ENCODE results near the gene UBR1. TPM values are rescaled to one million over a fixed set of nuclear protein-coding genes. Genes with fewer than 3 reads are reported as not detected.

UBR1 gene
- total and polyA plus RNA-seq, 10 of the 15 experiments (the other 5 are each of a cell fraction or from before 2014, with no cell fraction given): 4.5 to 27.5 (median 16.7) TPM

DNA sequence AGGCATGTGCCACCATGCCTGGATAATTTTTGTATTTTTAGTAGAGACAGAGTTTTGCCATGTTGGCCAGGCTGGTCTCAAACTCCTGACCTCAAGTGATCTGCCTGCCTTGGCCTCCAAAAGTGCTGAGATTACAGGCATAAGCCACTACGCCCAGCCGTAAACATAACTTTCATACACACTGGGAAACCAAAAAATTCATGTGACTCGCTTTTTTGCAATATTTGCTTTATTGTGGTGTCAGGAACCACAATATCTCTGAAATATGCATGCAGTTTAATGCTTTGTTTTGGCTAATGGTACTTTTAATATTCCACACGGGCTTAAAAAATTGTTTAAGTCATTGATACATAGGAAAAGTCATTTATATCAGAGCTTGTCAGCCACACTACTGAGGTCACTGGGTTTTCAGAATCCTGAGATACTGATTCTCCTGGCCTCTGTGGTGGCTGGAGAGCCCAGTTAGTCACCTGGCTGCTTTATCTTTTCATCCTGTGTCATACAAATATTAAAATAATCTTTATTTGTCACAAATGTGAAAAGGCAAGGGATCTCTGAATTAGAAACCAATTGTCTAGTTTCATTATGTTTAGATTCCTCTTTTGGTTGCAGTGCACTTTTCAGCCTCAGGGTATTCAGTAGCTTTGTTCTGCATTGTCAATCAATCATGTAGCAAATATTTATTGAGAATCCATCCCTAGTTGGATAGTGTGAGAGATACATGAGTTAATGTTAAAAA, 37.5 kb upstream of the UBR1 start:
- Histone ChIP-seq H3K79me2 (ENCODE audit: control insufficient read depth, insufficient read depth, low read length) (no peaks in the 10 kb centered on the region), H2AFZ (ENCODE audit: control insufficient read depth, low read depth, low read length) (no peak overlapping the region), H4K20me1 (ENCODE audit: control insufficient read depth, insufficient read depth) (no peaks in the 10 kb centered on the region), H3K27ac (ENCODE audit: control insufficient read depth, insufficient read depth) (no peak overlapping the region; the same call in 1 of the 2 replicates), H3K36me3 (ENCODE audit: control insufficient read depth in 2 of 2, insufficient read depth in 2 of 2, low read length in 1 of 2) (no peaks in the 10 kb centered on the region; a peak in 1 of 4 replicates), H3K4me1 (ENCODE audit: control insufficient read depth, insufficient read depth, low read length) (peaks cover 17% of the 10 kb centered on the region), H3K9ac (ENCODE audit: control insufficient read depth, insufficient read depth, low read length) (no peak overlapping the region), H3K9me3 (replicated peaks; ENCODE audit: control insufficient read depth, insufficient read depth, low read length) (no peaks in the 10 kb centered on the region; the same call in 2 of the 3 replicates), H3K4me3 (no peak overlapping the region), H3K4me2 (ENCODE audit: control insufficient read depth, insufficient read depth) (0 out of 2 replicates have a peak overlapping the region, but pooled peaks have one; percentile 13), H3K27me3 (replicated peaks in 1 of 2; ENCODE audit: control insufficient read depth in 2 of 2, insufficient read depth in 2 of 2, low read length in 1 of 2) (no peaks in the 10 kb centered on the region)
- ChIA-PET RAD21 (ENCODE audit: unreplicated experiment) (interaction anchor here (0.6 kb wide), 1 partner anchor 103 kb away, joined by 3 read pairs; no protein-coding TSS in a partner anchor), CTCF (interaction anchor here (1.0 to 1.1 kb wide), 3 partner anchors 12 to 146 kb away, joined by 3 to 7 read pairs (median 4); no protein-coding TSS in a partner anchor), SMC1A (ENCODE audit: uncharacterized antibody, unreplicated experiment) (interaction anchor here (1.4 kb wide), 1 partner anchor 9 kb away, joined by 5 read pairs; no protein-coding TSS in a partner anchor), POLR2A (interaction anchor here (0.6 to 0.8 kb wide), 2 partner anchors 9 to 82 kb away, joined by 3 to 4 read pairs; no protein-coding TSS in a partner anchor)
- intact Hi-C loops (cut with micrococcal nuclease; ENCODE audit: unreplicated experiment): no loop called here
- ATAC-seq (peak; percentile 87), FAIRE-seq (peak; percentile 23), DNase-seq (ENCODE audit: low read depth, low spot score) (no peak)
- TF ChIP-seq ESRRA (IDR thresholded peaks at IDR 0.05; ENCODE audit: low read length): no peak
- TF ChIP-seq, protein P1, sequence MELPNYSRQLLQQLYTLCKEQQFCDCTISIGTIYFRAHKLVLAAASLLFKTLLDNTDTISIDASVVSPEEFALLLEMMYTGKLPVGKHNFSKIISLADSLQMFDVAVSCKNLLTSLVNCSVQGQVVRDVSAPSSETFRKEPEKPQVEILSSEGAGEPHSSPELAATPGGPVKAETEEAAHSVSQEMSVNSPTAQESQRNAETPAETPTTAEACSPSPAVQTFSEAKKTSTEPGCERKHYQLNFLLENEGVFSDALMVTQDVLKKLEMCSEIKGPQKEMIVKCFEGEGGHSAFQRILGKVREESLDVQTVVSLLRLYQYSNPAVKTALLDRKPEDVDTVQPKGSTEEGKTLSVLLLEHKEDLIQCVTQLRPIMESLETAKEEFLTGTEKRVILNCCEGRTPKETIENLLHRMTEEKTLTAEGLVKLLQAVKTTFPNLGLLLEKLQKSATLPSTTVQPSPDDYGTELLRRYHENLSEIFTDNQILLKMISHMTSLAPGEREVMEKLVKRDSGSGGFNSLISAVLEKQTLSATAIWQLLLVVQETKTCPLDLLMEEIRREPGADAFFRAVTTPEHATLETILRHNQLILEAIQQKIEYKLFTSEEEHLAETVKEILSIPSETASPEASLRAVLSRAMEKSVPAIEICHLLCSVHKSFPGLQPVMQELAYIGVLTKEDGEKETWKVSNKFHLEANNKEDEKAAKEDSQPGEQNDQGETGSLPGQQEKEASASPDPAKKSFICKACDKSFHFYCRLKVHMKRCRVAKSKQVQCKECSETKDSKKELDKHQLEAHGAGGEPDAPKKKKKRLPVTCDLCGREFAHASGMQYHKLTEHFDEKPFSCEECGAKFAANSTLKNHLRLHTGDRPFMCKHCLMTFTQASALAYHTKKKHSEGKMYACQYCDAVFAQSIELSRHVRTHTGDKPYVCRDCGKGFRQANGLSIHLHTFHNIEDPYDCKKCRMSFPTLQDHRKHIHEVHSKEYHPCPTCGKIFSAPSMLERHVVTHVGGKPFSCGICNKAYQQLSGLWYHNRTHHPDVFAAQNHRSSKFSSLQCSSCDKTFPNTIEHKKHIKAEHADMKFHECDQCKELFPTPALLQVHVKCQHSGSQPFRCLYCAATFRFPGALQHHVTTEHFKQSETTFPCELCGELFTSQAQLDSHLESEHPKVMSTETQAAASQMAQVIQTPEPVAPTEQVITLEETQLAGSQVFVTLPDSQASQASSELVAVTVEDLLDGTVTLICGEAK (IDR thresholded peaks at IDR 0.05; ENCODE audit: borderline replicate concordance): peak; percentile 72; the same call in 1 of the 2 replicates
- TF ChIP-seq, protein P2, sequence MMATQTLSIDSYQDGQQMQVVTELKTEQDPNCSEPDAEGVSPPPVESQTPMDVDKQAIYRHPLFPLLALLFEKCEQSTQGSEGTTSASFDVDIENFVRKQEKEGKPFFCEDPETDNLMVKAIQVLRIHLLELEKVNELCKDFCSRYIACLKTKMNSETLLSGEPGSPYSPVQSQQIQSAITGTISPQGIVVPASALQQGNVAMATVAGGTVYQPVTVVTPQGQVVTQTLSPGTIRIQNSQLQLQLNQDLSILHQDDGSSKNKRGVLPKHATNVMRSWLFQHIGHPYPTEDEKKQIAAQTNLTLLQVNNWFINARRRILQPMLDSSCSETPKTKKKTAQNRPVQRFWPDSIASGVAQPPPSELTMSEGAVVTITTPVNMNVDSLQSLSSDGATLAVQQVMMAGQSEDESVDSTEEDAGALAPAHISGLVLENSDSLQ (IDR thresholded peaks at IDR 0.05): peak; percentile 85
- TF ChIP-seq, protein P3, sequence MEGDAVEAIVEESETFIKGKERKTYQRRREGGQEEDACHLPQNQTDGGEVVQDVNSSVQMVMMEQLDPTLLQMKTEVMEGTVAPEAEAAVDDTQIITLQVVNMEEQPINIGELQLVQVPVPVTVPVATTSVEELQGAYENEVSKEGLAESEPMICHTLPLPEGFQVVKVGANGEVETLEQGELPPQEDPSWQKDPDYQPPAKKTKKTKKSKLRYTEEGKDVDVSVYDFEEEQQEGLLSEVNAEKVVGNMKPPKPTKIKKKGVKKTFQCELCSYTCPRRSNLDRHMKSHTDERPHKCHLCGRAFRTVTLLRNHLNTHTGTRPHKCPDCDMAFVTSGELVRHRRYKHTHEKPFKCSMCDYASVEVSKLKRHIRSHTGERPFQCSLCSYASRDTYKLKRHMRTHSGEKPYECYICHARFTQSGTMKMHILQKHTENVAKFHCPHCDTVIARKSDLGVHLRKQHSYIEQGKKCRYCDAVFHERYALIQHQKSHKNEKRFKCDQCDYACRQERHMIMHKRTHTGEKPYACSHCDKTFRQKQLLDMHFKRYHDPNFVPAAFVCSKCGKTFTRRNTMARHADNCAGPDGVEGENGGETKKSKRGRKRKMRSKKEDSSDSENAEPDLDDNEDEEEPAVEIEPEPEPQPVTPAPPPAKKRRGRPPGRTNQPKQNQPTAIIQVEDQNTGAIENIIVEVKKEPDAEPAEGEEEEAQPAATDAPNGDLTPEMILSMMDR (IDR thresholded peaks at IDR 0.05 in 2 of 3, conservative IDR thresholded peaks at IDR 0.05 in 1 of 3; ENCODE audit: control insufficient read depth in 2 of 3, extremely low read depth in 1 of 3, insufficient read depth in 1 of 3, low read depth in 3 of 3, low read length in 3 of 3): peak in 2 of 3 experiments; percentile 17 to 28; a peak in 2 of 6 replicates
- BruUV-seq (replicated peaks): no TSS peak
- in situ Hi-C loops (cut with MboI): no loop called here
- WGBS (ENCODE audit: insufficient coverage, insufficient replicate concordance, low lambda C conversion rate, missing lambda C conversion rate): 75% methylated on average over 4 of the region's 4 CpGs

All from GM12878 (cell line).